ENCODE measurements around the gene SMIM43. TPM values are rescaled to one million over a fixed set of nuclear protein-coding genes. Genes with fewer than 3 reads are reported as not detected.

The SMIM43 gene
- total and polyA plus RNA-seq, 9 of the 15 experiments (the other 6 are each of a cell fraction or from before 2014, with no cell fraction given) = not detected

DNA sequence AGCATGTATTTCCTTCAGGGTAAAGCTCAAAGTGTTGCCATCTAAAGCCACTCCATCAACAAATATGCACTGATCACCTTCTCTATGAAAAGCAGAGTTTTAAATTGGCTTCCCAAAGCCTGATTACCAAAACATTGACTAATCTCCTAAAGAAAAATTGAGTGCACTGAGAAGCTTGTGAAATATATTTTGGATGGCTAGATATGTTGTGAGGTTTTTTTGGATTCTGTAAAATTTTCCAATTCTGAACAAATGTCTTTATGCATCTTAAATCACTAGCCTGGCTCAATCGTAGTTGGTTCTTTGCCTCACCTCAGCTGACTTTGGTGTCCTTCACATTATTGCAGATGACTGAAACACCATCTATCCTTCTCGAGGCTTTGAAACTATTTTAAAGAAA is 21.3 kb upstream of the SMIM43 start:
- Histone ChIP-seq H3K27me3 (ENCODE audit: control insufficient read depth in 2 of 2, insufficient read depth in 2 of 2, low read length in 2 of 2) (no peaks in the 10 kb centered on the region), H3K4me2 (ENCODE audit: insufficient read depth, low read length) (no peak overlapping the region), H3K9ac (ENCODE audit: insufficient read depth in 1 of 2, low read depth in 2 of 2, low read length in 2 of 2) (no peak overlapping the region), H3K36me3 (ENCODE audit: control insufficient read depth, insufficient read depth, low read length) (no peaks in the 10 kb centered on the region), H3K79me2 (ENCODE audit: control insufficient read depth, insufficient read depth, low read length) (no peaks in the 10 kb centered on the region), H3K9me1 (ENCODE audit: control insufficient read depth, insufficient read depth, low read length) (no peaks in the 10 kb centered on the region), H3K4me1 (replicated peaks in 1 of 2; ENCODE audit: control insufficient read depth in 2 of 2, insufficient read depth in 2 of 2, low read length in 2 of 2) (peaks cover 0 to 13% of the 10 kb centered on the region in 2 experiments; a peak in 3 of 5 replicates), H3K9me3 (replicated peaks; ENCODE audit: control insufficient read depth, insufficient read depth, low read depth, low read length) (no peaks in the 10 kb centered on the region), H2AFZ (ENCODE audit: low read depth, low read length) (no peak overlapping the region), H3K27ac (ENCODE audit: extremely low read depth, low read depth, low read length) (no peak overlapping the region), H3K4me3 (no peak overlapping the region), H4K20me1 (replicated peaks; ENCODE audit: control insufficient read depth, insufficient read depth, low read length) (no peaks in the 10 kb centered on the region)
- DNase-seq (ENCODE audit: extremely low read depth in 1 of 4, low spot score in 3 of 4) (no peak), ATAC-seq (no peak), FAIRE-seq (no peak)
- intact Hi-C loops (cut with micrococcal nuclease) = no loop called here
- POLR2A ChIA-PET = no interaction called here
- in situ Hi-C loops (cut with MboI) = no loop called here
- CTCF ChIA-PET (ENCODE audit: low intra/inter-chr PET ratio) = no interaction called here
- WGBS (ENCODE audit: insufficient coverage, low coverage, missing lambda C conversion rate) = 8% methylated on average over 2 of the region's 2 CpGs
- TF ChIP-seq CBX2 (IDR thresholded peaks at IDR 0.05; ENCODE audit: insufficient read depth, low read length, poor library complexity, severe bottlenecking) (no peak), MAZ (CRISPR knock-in tag; conservative IDR thresholded peaks at IDR 0.05 in 1 of 2, IDR thresholded peaks at IDR 0.05 in 1 of 2) (no peak), SREBF1 (IDR thresholded peaks at IDR 0.05; ENCODE audit: borderline replicate concordance, low read depth, low read length) (no peak), ZNF57 (CRISPR knock-in tag; IDR thresholded peaks at IDR 0.05) (no peak)
- TF ChIP-seq, protein P1, sequence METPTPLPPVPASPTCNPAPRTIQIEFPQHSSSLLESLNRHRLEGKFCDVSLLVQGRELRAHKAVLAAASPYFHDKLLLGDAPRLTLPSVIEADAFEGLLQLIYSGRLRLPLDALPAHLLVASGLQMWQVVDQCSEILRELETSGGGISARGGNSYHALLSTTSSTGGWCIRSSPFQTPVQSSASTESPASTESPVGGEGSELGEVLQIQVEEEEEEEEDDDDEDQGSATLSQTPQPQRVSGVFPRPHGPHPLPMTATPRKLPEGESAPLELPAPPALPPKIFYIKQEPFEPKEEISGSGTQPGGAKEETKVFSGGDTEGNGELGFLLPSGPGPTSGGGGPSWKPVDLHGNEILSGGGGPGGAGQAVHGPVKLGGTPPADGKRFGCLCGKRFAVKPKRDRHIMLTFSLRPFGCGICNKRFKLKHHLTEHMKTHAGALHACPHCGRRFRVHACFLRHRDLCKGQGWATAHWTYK (CRISPR knock-in tag; IDR thresholded peaks at IDR 0.05) = no peak
- TF ChIP-seq, protein P2, sequence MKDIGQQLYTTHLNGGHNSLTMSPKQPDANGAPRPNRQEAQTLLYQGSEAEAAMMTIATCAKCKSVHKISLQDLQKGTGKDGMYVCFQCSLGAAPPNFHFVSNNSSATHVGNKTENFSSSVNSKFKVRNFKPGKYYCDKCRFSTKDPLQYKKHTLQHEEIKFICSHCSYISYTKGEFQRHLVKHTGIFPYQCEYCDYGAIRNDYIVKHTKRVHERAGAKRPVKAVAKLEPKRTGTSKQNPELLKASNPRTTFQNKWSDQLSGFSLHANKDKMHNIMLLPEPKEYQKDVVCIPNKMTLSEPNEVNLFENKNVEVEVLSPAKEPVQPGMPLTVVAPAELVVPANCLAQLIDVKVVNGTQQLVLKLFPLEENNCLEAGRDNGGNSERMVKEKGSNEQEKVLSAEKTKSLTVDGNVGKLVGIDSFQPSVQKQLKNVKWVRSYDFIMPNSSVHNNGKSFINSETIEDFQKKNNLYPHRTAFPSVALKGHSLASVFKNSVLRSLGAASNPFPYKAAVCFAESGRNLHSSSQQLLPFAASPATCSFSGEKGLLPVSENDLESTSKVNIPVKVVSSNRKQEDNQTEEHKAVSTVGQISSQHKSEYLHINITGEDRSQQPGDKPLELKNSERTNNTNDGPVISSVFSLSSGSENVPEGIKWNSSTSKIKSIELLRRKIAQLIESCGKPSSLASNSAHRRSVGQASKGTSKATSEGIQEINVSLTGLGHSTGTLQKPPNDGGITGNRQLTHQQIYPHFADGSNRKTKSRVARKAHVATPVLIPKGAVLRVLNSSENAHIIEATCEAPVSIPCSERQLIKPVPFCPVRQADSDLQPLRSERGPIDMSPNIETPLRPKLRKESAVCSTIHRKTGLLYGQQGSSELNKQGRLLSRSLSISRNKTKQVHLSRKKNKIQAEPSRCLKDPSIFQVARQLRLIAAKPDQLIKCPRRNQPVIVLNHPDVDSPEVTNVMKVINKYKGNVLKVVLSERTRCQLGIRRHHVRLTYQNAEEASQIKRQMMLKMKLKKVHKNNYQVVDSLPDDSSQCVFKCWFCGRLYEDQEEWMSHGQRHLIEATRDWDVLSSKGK (CRISPR knock-in tag; IDR thresholded peaks at IDR 0.05) = no peak
- no TSS peak for BruUV-seq (replicated peaks)
